Activated T-helper 2 cell treated with anti-CD3 and anti-CD28 coated beads, Interferon-gamma antibody, Interleukin-2, Interleukin-4, amounts not matched to agents 10 μg/mL and 5 μg/mL and 100 μg/mL, durations not matched to agents 14 hours and 24 hours and 36 hours (primary cell): ENCODE measurements around the gene ADM5. TPM values are rescaled to one million over a fixed set of nuclear protein-coding genes. Genes with fewer than 3 reads are reported as not detected.
A peak's percentile ranks its signal among the peaks of the same experiment; 100 is the strongest.

ENCODE experiments used
- DNase-seq: peaks from one replicate; pipeline ENCODE4 v3.0.0; 2021; ENCODE audit warnings: low spot score
- H3K27ac Mint-ChIP-seq: one replicate; pipeline ENCODE4 v1.8.0; 2021; ENCODE audit warnings: mixed read lengths
- H3K27me3 Mint-ChIP-seq: one replicate; pipeline ENCODE4 v1.8.0; 2021; ENCODE audit warnings: low read depth, mixed read lengths
- H3K36me3 Mint-ChIP-seq: one replicate; pipeline ENCODE4 v1.8.0; 2021; ENCODE audit warnings: low read depth, mixed read lengths
- H3K4me1 Mint-ChIP-seq: one replicate; pipeline ENCODE4 v1.8.0; 2021; ENCODE audit warnings: low read depth, mixed read lengths
- H3K4me3 Mint-ChIP-seq: one replicate; pipeline ENCODE4 v1.8.0; 2021; ENCODE audit warnings: low read depth, mild to moderate bottlenecking, moderate library complexity, mixed read lengths
- H3K9me3 Mint-ChIP-seq: one replicate; pipeline ENCODE4 v1.8.0; 2021; ENCODE audit warnings: mixed read lengths
- intact Hi-C: fragments of 100-400 bp; cut with micrococcal nuclease; formaldehyde crosslinking; loops from one replicate; pipeline ENCODE4 v1.15.1; 2023
- total RNA-seq: library from RNA; stranded (reverse); gene quantifications from 2 replicates; pipeline ENCODE4 v1.2.3, GENCODE V29; 2022

ADM5 gene
- total RNA-seq, 1 donor from 2014 or later = 7.2 TPM

DNA sequence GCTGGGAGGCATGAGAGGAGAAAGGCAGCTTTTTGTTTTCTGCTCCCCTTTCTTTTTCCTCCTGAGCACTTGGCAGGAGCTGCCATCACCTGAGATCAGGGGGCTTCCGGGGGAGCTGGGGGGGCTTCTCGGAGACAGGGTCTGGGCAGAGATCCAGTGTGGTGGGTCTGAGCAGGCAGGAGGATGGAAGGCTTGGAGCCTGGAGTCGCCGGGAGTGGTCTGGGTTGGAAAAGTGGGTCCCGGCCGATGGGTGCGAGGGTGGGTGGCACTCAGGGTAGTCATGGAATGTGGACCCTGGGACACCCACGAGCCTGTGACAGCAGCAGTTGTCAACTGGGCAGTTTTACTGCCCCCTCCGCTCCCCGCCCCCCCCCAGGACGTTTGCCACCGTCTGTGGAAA, 2.2 kb upstream of the ADM5 start:
- no peak for DNase-seq
- intact Hi-C loops = no loop called here
- H3K9me3 Mint-ChIP-seq = no peaks in the 10 kb centered on the region
- H3K4me3 Mint-ChIP-seq = no peak overlapping the region
- peaks cover 65% of the 10 kb centered on the region for H3K36me3 Mint-ChIP-seq
- no peak overlapping the region for H3K27ac Mint-ChIP-seq
- peaks cover 15% of the 10 kb centered on the region for H3K4me1 Mint-ChIP-seq
- H3K27me3 Mint-ChIP-seq = peaks cover 8% of the 10 kb centered on the region

DNA sequence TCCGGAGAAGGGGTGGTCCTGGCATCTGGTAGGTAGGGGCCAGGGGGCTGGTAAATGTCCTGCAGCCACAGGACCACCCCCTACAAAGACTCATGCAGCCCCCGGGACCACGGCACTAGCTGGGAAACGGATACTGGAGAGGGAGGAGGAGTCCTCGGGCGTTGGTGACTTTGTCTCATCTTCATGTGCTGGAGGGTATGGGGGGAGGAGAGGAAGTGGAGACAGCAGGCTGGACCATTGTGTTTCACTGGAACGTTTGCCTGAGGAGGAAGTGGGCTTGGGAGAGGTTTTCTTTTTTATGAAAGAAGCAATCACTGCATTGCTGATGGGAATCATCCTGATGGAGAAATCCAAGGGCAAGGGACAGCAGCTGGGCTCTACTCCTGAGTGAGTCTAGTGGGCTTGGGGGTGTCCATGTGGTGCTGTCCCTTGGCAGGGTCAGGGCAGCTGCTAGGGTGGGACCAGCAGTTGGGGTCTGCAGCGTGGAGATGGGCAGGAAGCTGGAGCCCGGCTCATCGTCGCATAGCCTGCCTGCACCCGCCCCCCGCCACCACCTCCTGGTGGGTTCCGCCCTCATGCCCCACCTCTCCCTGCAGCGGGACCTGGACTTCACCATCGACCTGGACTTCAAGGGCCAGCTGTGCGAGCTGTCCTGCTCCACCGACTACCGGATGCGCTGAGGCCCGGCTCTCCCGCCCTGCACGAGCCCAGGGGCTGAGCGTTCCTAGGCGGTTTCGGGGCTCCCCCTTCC, 1.7 kb upstream of the ADM5 start:
- Mint-ChIP-seq H3K36me3 (peaks cover 60% of the 10 kb centered on the region), H3K9me3 (no peaks in the 10 kb centered on the region), H3K27me3 (peaks cover 11% of the 10 kb centered on the region), H3K4me3 (no peak overlapping the region), H3K4me1 (peaks cover 12% of the 10 kb centered on the region), H3K27ac (no peak overlapping the region)
- intact Hi-C loops = no loop called here
- DNase-seq = no peak

DNA sequence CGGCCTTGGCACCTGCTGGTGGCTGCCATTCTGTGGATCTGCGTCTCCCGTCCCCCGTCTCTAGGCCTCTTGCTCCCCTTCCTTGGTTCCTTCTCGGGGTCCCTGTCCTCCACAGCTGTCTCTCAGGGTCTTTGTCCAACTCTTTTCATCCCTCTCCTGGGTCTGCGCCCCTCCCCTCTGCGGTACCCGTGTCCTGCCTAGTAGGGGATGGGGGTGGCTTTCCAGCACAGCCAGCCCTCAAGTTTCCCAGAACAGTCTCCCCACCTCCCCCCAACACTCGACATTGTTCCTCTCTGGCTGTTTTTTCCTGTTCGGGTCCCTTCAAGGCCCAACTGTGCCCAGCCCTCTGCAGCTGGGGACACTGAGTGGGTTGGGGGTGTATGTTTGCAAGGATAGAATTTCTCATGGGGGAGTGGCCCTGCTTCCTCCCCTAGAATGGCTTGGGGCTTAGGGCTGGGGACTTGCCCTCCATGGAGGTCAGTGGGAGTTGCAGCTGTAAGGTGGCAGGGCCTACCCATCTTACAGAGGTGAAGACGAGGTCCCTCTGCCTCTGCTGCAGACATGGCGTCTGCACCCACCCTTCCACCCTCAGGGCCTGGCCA, 762 bp upstream of the ADM5 start:
- Mint-ChIP-seq H3K27ac (no peak overlapping the region), H3K4me3 (no peak overlapping the region), H3K4me1 (peaks cover 12% of the 10 kb centered on the region), H3K9me3 (no peaks in the 10 kb centered on the region), H3K36me3 (peaks cover 52% of the 10 kb centered on the region), H3K27me3 (peaks cover 11% of the 10 kb centered on the region)
- DNase-seq = no peak
- intact Hi-C loops = no loop called here

DNA sequence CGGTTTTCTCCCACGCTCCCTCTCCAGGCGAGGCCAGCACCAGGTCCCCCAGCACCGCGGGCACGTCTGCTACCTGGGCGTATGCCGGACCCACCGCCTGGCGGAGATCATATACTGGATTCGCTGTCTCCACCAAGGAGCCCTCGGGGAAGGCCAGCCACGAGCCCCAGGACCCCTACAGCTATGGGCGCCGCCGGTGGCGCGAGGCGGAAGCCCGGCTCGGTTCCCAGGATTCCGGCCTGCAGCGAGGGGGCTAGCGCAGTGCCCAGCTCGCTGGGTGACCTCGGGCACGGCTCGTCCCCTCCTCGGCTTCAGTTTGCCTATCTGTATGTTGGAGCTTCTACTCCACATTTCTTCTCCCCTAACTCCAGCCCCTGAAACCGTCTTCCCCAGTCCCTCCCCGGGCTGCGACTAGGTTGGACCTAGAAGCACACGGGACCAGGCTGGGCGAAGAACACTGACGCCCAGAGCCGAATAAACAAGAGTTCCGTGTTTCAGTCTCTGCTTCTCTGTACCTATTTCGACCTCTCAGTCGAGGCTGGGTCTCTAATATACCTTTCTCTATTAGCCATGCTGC, 773 bp downstream of the ADM5 start:
- peaks cover 11% of the 10 kb centered on the region for H3K27me3 Mint-ChIP-seq
- H3K36me3 Mint-ChIP-seq = peaks cover 39% of the 10 kb centered on the region
- H3K4me3 Mint-ChIP-seq = peak overlapping the region; percentile 81
- intact Hi-C loops = no loop called here
- H3K27ac Mint-ChIP-seq = no peak overlapping the region
- H3K4me1 Mint-ChIP-seq = peaks cover 12% of the 10 kb centered on the region
- no peak for DNase-seq
- no peaks in the 10 kb centered on the region for H3K9me3 Mint-ChIP-seq

DNA sequence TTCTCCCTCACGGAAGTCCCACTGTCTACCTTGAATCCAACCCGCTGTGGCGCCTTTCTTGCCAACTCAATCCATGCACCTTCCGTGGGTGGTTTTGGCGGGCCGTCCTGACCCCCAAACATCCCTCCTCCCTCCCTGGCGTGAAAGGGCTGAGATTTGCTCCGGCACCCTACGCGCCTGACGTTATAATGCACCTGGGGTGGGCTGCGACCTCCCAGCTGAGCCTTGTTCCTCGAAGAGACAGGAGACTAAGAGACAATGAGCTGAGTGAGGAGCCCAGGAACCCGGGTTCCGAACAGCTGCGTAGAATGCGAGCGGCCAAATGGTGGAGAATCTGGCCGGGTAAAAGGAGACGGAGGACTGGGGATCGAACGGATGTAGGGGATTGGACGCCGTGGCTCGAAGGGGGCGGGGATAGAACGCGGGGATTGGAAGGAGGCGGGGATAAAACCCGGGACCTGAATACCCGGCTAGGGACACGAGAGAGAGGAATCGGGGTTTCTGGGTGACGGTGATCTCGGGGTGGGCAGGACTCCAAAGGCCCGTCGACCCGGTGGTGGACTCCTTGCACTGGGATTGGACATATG, 1.4 kb downstream of the ADM5 start, which contains the start of gene CPT1C:
TSS of gene CPT1C (plus strand) at position 461 of the 587 bp plus-strand sequence. CDS start 1,137 bp downstream, outside the sequence.
- intact Hi-C loops = no loop called here
- DNase-seq = peak; percentile 41
- Mint-ChIP-seq H3K27me3 (peaks cover 11% of the 10 kb centered on the region), H3K36me3 (peaks cover 34% of the 10 kb centered on the region), H3K9me3 (no peaks in the 10 kb centered on the region), H3K4me3 (peak within 1 kb of the TSS; percentile 81), H3K27ac (no peak within 1 kb of the TSS), H3K4me1 (peaks cover 12% of the 10 kb centered on the region)

DNA sequence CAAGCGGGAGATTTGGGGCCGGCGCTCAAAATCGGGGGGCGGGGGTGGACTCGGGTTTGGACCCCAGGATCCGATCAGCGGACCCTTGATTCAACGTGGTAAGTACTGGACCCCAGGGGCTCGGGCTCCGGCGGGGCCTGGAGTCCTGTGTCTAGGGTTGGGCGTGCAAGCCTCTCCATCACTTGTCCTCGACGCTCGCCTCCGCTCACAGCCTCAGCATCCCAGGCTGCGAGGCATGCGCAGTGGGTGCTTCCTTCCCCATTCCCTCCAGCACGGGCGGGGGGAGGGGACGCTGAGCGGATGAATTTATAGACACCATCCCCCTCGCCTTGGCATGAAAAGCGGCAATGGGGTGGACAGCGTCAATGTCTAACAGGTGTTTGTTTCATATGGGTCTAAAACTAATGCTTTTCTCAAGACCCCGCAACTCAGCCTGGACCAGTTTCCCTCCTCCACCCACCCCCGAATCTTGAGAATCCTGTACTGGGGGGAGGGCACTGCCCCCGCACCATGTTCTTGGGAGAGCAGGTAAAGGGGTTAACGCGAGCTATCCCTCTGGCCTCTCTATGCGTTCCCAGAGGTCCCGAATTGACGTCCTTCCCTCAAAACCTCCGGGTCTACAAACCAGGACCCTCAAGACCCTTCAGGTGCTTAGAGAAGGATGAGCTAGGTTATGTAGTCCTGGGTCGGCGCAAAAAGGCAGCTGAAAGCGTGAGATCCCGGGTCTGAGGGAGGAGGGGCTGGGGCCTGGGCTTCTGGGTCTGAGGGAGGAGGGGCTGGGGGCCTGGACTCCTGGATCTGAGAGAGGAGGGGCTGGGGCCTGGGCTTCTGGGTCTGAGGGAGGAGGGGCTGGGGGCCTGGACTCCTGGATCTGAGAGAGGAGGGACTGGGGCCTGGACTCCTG, 2.1 kb downstream of the ADM5 start:
- Mint-ChIP-seq H3K27ac (no peak overlapping the region), H3K36me3 (peaks cover 28% of the 10 kb centered on the region), H3K4me3 (peak overlapping the region; percentile 81), H3K4me1 (peaks cover 12% of the 10 kb centered on the region), H3K9me3 (no peaks in the 10 kb centered on the region), H3K27me3 (peaks cover 11% of the 10 kb centered on the region)
- intact Hi-C loops = no loop called here
- no peak for DNase-seq

DNA sequence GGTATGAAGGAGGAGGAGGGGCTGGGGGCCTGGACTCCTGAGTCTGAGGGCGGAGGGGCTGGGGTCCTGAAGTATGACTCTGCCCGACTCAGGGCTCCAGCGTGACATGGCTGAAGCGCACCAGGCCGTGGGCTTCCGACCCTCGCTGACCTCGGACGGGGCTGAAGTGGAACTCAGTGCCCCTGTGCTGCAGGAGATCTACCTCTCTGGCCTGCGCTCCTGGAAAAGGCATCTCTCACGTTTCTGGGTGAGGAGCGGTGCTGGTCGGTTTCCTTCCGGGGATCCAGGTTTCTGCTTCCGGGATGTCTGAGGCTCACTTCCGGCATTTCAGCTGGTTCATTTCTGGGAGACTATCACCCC, 2.7 kb downstream of the ADM5 start:
- H3K27me3 Mint-ChIP-seq = peaks cover 11% of the 10 kb centered on the region
- H3K4me1 Mint-ChIP-seq = peaks cover 10% of the 10 kb centered on the region
- peaks cover 25% of the 10 kb centered on the region for H3K36me3 Mint-ChIP-seq
- H3K9me3 Mint-ChIP-seq = no peaks in the 10 kb centered on the region
- no peak overlapping the region for H3K27ac Mint-ChIP-seq
- no peak overlapping the region for H3K4me3 Mint-ChIP-seq
- no peak for DNase-seq
- intact Hi-C loops = no loop called here

DNA sequence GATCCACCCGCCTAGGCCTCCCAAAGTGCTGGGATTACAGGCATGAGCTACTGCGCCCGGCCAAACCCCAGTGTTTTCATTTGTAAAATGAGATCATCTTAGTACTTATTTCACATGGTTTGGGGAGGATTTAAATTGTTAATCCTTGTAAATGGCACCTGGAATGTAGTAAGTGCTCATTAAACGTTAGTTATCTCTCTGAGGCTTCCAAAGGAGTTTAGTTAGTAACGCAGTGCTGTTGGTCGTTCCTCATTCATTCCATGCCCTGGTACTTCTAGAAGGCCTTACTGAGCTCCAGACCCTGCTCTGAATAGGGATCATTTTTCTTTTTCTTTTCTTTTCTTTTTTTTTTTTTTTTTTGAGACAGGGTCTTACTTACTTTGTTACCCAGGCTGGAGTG, 6.7 kb downstream of the ADM5 start:
- Mint-ChIP-seq H3K27ac (no peak overlapping the region), H3K9me3 (no peaks in the 10 kb centered on the region), H3K27me3 (peaks cover 3% of the 10 kb centered on the region), H3K4me1 (peaks cover 2% of the 10 kb centered on the region), H3K36me3 (no peaks in the 10 kb centered on the region), H3K4me3 (no peak overlapping the region)
- intact Hi-C loops = no loop called here
- no peak for DNase-seq

DNA sequence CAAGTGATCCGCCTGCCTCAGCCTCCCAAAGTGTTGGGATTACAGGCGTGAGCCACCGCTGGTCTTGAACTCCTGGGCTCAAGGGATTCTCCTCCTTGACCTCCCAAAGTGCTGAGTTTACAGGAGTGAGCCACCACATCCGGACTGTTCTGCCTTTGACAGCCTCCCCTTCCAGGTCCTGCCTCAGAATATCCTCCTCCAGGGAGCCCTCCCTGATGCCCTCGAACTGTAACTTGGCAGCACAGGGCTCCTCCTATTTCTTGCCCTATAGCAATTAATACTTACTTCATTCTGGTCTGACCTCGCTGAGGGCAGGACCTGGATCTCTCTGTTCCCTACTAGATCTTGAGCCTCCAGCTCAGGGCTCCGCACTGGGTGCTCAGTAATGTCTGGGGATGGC, 7.5 kb downstream of the ADM5 start:
- Mint-ChIP-seq H3K9me3 (no peaks in the 10 kb centered on the region), H3K4me1 (no peaks in the 10 kb centered on the region), H3K4me3 (no peak overlapping the region), H3K27ac (no peak overlapping the region), H3K27me3 (peaks cover 3% of the 10 kb centered on the region), H3K36me3 (no peaks in the 10 kb centered on the region)
- intact Hi-C loops = no loop called here
- no peak for DNase-seq

DNA sequence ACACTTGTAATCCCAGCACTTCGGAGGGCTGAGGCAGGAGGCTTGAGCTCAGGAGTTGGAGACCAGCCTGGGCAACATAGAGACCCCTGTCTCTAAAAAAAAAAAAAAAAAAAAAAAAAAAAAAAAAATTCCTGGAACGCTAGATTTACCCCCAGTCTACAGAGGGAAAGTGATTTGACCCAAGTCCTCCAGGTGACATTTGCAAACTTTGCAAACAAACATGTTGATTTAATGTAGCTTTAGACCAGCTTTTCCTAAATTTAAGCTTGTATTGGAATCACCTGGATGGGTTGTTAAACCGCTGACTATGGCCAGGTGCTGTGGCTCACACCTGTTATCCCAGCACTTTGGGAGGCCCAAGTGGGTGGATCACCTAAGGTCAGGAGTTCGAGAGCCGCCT, 10.0 kb downstream of the ADM5 start:
- H3K27me3 Mint-ChIP-seq = no peaks in the 10 kb centered on the region
- H3K4me1 Mint-ChIP-seq = no peaks in the 10 kb centered on the region
- H3K36me3 Mint-ChIP-seq = no peaks in the 10 kb centered on the region

DNA sequence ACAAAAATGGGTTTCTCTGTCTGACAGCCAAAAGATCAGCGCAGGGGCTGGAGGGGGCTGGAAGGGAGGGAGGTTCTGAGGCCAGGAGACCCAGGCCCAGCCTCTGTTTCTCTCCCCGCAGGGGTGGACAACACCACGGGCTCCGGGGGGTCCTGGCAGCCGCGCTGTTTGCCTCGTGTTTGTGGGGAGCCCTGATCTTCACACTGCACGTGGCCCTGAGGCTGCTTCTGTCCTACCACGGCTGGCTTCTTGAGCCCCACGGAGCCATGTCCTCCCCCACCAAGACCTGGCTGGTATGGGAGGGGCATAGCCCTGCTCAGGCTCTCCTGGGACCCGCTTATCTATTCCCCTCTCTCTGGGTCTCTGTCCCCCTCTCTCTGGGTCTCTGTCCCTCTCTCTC, 11.2 kb downstream of the ADM5 start:
- no peaks in the 10 kb centered on the region for H3K9me3 Mint-ChIP-seq

More for the DNA sequence above, 10.0 kb downstream of the ADM5 start:
- no peak for DNase-seq
- Mint-ChIP-seq H3K9me3 (no peaks in the 10 kb centered on the region), H3K4me3 (no peak overlapping the region), H3K27ac (no peak overlapping the region)
- intact Hi-C loops = no loop called here

DNA sequence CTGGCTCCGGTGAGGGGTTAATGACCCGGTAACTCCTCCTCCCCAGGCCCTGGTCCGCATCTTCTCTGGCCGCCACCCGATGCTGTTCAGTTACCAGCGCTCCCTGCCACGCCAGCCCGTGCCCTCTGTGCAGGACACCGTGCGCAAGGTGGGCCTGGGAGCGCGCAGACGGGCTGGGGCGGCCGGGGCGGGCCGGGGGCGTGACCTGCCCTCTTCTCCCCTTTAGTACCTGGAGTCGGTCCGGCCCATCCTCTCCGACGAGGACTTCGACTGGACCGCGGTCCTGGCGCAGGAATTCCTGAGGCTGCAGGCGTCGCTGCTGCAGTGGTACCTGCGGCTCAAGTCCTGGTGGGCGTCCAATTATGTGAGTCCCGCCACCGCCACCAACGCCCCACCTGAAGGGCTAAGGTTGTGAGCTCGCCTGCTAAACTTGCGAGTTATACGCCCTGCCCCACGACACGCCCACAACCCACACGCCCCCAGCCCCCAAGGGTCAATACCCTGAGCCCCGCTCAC, 11.9 kb downstream of the ADM5 start:
- H3K27me3 Mint-ChIP-seq = no peaks in the 10 kb centered on the region
- H3K4me3 Mint-ChIP-seq = no peak overlapping the region
- H3K36me3 Mint-ChIP-seq = no peaks in the 10 kb centered on the region
- DNase-seq = no peak
- no peaks in the 10 kb centered on the region for H3K4me1 Mint-ChIP-seq
- H3K27ac Mint-ChIP-seq = no peak overlapping the region
- intact Hi-C loops = no loop called here
- no peaks in the 10 kb centered on the region for H3K9me3 Mint-ChIP-seq

More for the DNA sequence above, 11.2 kb downstream of the ADM5 start:
- intact Hi-C loops = no loop called here
- Mint-ChIP-seq H3K27me3 (no peaks in the 10 kb centered on the region), H3K4me3 (no peak overlapping the region), H3K27ac (no peak overlapping the region), H3K4me1 (no peaks in the 10 kb centered on the region), H3K36me3 (no peaks in the 10 kb centered on the region)
- DNase-seq = no peak
